Measurements from ENCODE around the gene S100A11.
"Not testable (repeated sequence)": the region's sequence is repeated elsewhere in the genome, so short reads cannot be mapped to it uniquely, and the experiment has no call there.

The S100A11 gene

GRCh38 chr1:152036267-152037216, at the start of gene S100A11:
S100A11 (minus strand) TSS chr1:152037004; CDS start chr1:152036915, 89 bp downstream.
- FAIRE-seq = no peak

GRCh38 chr1:152084853-152085252, 48.0 kb upstream of the S100A11 start:
- FAIRE-seq = no peak

GRCh38 chr1:152081026-152081425, 44.2 kb upstream of the S100A11 start:
- not testable (repeated sequence) for FAIRE-seq

GRCh38 chr1:152080494-152080893, 43.7 kb upstream of the S100A11 start:
- FAIRE-seq = not testable (repeated sequence)

GRCh38 chr1:152078831-152079441, 42.1 kb upstream of the S100A11 start:
- FAIRE-seq = no peak

- FAIRE-seq = no peak
Measured at GRCh38 chr1:152072311-152072710, 35.5 kb upstream of the S100A11 start.

GRCh38 chr1:152071123-152071522, 34.3 kb upstream of the S100A11 start:
- no peak for FAIRE-seq

GRCh38 chr1:152067929-152068328, 31.1 kb upstream of the S100A11 start:
- FAIRE-seq = no peak

- no peak for FAIRE-seq
Measured at GRCh38 chr1:152067150-152067549, 30.3 kb upstream of the S100A11 start.

GRCh38 chr1:152061952-152062351, 25.1 kb upstream of the S100A11 start:
- FAIRE-seq = no peak

- FAIRE-seq = no peak
Measured at GRCh38 chr1:152053375-152053774, 16.6 kb upstream of the S100A11 start.

GRCh38 chr1:152052606-152053005, 15.8 kb upstream of the S100A11 start:
- peak; percentile 96 for FAIRE-seq

GRCh38 chr1:152050886-152051675, 14.3 kb upstream of the S100A11 start:
- no peak for FAIRE-seq

GRCh38 chr1:152049291-152050083, 12.7 kb upstream of the S100A11 start:
- no peak for FAIRE-seq

GRCh38 chr1:152048416-152049009, 11.7 kb upstream of the S100A11 start:
- FAIRE-seq = no peak

- peak; percentile 94 for FAIRE-seq
Measured at GRCh38 chr1:152047730-152048415, 11.1 kb upstream of the S100A11 start.

GRCh38 chr1:152047413-152047729, 10.6 kb upstream of the S100A11 start:
- no peak for FAIRE-seq

- no peak for FAIRE-seq
Measured at GRCh38 chr1:152044386-152044785, 7.6 kb upstream of the S100A11 start.

- no peak for FAIRE-seq
Measured at GRCh38 chr1:152043870-152044269, 7.1 kb upstream of the S100A11 start.

GRCh38 chr1:152042030-152042429, 5.2 kb upstream of the S100A11 start:
- no peak for FAIRE-seq

GRCh38 chr1:152039886-152040285, 3.1 kb upstream of the S100A11 start:
- no peak for FAIRE-seq

GRCh38 chr1:152039461-152039860, 2.7 kb upstream of the S100A11 start:
- no peak for FAIRE-seq

Measured in TTC549 (cell line).